Spleen (tissue), 11 donors: ENCODE results near the gene CDON. TPM values are rescaled to one million over a fixed set of nuclear protein-coding genes. Genes with fewer than 3 reads are reported as not detected.
A peak's percentile ranks its signal among the peaks of the same experiment; 100 is the strongest.

ENCODE experiments used
- DNase-seq: peaks from one replicate; pipeline ENCODE4 v3.0.0-alpha.2; 2020
- H3K27ac ChIP-seq, 8 donors: fragments of 200-600 bp; sonication (generic) in 7 of 8; 1 replicate in 4 of 8; 2 replicates in 4 of 8; pipeline versions ENCODE4 v1.5.0 to v1.8.0; 2016 to 2021; ENCODE audit warnings: inconsistent platforms in 4 of 8, mild to moderate bottlenecking in 4 of 8, moderate library complexity in 1 of 8
- H3K27me3 ChIP-seq, 7 donors: fragments of 200-600 bp; sonication (generic) in 6 of 7; replicated peaks in 1 of 7; 1 replicate in 4 of 7; 2 replicates in 3 of 7; pipeline versions ENCODE4 v1.5.0 to v1.8.0; 2016 to 2021; ENCODE audit warnings: inconsistent platforms in 3 of 7, mild to moderate bottlenecking in 1 of 7
- H3K36me3 ChIP-seq, 6 donors: fragments of 200-600 bp; sonication (generic) in 5 of 6; 1 replicate in 4 of 6; 2 replicates in 2 of 6; pipeline versions ENCODE4 v1.5.0 to v1.8.0; 2016 to 2021; ENCODE audit warnings: inconsistent platforms in 2 of 6
- H3K4me1 ChIP-seq, 6 donors: fragments of 200-600 bp; sonication (generic) in 5 of 6; 1 replicate in 3 of 6; 2 replicates in 3 of 6; pipeline versions ENCODE4 v1.5.0 to v1.8.0; 2016 to 2021; ENCODE audit warnings: inconsistent platforms in 3 of 6
- H3K4me3 ChIP-seq, 8 donors: fragments of 200-600 bp; sonication (generic) in 7 of 8; 1 replicate in 4 of 8; 2 replicates in 4 of 8; pipeline versions ENCODE4 v1.5.0 to v1.8.0; 2016 to 2021; ENCODE audit warnings: inconsistent platforms in 4 of 8, mild to moderate bottlenecking in 4 of 8, moderate library complexity in 2 of 8
- H3K9me3 ChIP-seq, 8 donors: fragments of 200-600 bp; sonication (generic) in 7 of 8; 1 replicate in 4 of 8; 2 replicates in 4 of 8; pipeline versions ENCODE4 v1.5.0 to v1.8.0; 2016 to 2021; ENCODE audit warnings: inconsistent platforms in 4 of 8
- POLR2A ChIP-seq, 3 donors: fragments of 450-650 bp; IDR thresholded peaks; one replicate each; pipeline ENCODE4 v1.5.1; 2017; ENCODE audit warnings: antibody characterized with exemption in 3 of 3, mild to moderate bottlenecking in 1 of 3
- POLR2AphosphoS5 ChIP-seq, 3 donors: sonication (generic); formaldehyde crosslinking; IDR thresholded peaks; one replicate each; pipeline ENCODE4 v1.5.1; 2017; ENCODE audit warnings: antibody characterized with exemption in 3 of 3
- WGBS, 5 donors: extraction: QIAGEN DNeasy Blood & Tissue Kit in 3 of 5; methylation state at CpG; one replicate each; pipeline versions ENCODE4 v1.1.5 to v1.1.7; 2013 to 2018; 5-methylcytosine and 5-hydroxymethylcytosine counted together
- intact Hi-C: fragments of 100-400 bp; cut with DNase I; formaldehyde crosslinking; loops from one replicate; pipeline ENCODE4 v1.15.0; 2023; ENCODE audit warnings: low total_unique reads
- polyA plus RNA-seq, 3 donors: library from polyadenylated mRNA; stranded (reverse); fragments of 200-250 nt; gene quantifications; one replicate each; pipeline ENCODE4 v1.2.1, GENCODE V29; 2013
- total RNA-seq, 7 donors: library from RNA; depleted of rRNA in 3 of 7; stranded (reverse); fragments of >200 nt in 3 of 7; fragmentation: NEBNext Ultra II Directional in 4 of 7; extraction: Animal tissue kit (Norgen Biotek cat#: 25700) in 4 of 7; gene quantifications; one replicate each; pipeline versions ENCODE4 v1.1.0 to v1.2.1, GENCODE V29; 2016 to 2021
- TF ChIP-seq, protein P1 (sequence below), 11 experiments: fragments of 200-600 bp in 7 of 11; fragments of 450-650 bp in 4 of 11; sonication (generic) in 4 of 11; IDR thresholded peaks in 8 of 11; conservative IDR thresholded peaks in 3 of 11; 1 replicate in 7 of 11; 2 replicates in 4 of 11; pipeline versions ENCODE4 v1.4.0 to v1.8.0; 2016 to 2021; ENCODE audit warnings: antibody characterized with exemption in 11 of 11, inconsistent platforms in 4 of 11, mild to moderate bottlenecking in 1 of 11
- donor health status: healthy with polysubstance abuse.
- donor health status: DM: no; HTN: no; CAD: no; lungs with moderate emphysema.
- donor health status: DM: no; HTN: no; CAD: no.
- donor health status: Bipolar disorder and iron deficiency.
- donor health status: healthy.
- donor health status: DM: no; HTN: no; CAD: no.
- donor health status: DM: yes; HTN: yes; CAD: no.

CDON gene
- total and polyA plus RNA-seq, 10 donors = 0.30 to 5.3 (median 2.3) TPM

DNA sequence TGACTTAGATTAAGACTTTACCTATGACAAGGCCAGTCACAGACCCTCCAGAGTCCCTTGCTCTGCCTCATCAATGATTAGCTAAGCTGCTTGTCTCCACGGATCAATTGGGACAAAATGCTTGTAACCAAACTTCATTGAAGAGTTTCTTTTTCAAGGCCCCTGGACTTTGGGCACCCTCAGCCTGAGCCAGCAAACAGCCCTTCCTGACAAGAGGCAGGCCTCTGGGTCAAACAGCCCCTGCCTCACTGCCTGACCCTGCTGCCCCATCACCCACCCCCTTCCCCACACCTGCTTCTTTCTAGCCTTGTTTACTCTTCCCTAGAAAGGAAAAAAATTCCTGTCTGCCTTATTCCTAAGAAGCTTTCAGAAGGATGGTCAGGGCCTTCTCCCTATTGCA, 26.3 kb upstream of the CDON start:
- H3K4me1 ChIP-seq = peaks cover 0 to 3% (median 0%) of the 10 kb centered on the region in 6 donors
- WGBS, 5 donors = 55 to 77% (median 71%) methylated on average over 1 of the region's 1 CpG
- intact Hi-C loops = no loop called here
- no peaks in the 10 kb centered on the region for H3K9me3 ChIP-seq
- H3K36me3 ChIP-seq = no peaks in the 10 kb centered on the region
- no peaks in the 10 kb centered on the region for H3K27me3 ChIP-seq
- H3K27ac ChIP-seq = no peak overlapping the region
- TF ChIP-seq POLR2A (IDR thresholded peaks at IDR 0.05) (no peak), POLR2AphosphoS5 (IDR thresholded peaks at IDR 0.05) (no peak)
- TF ChIP-seq, protein P1, sequence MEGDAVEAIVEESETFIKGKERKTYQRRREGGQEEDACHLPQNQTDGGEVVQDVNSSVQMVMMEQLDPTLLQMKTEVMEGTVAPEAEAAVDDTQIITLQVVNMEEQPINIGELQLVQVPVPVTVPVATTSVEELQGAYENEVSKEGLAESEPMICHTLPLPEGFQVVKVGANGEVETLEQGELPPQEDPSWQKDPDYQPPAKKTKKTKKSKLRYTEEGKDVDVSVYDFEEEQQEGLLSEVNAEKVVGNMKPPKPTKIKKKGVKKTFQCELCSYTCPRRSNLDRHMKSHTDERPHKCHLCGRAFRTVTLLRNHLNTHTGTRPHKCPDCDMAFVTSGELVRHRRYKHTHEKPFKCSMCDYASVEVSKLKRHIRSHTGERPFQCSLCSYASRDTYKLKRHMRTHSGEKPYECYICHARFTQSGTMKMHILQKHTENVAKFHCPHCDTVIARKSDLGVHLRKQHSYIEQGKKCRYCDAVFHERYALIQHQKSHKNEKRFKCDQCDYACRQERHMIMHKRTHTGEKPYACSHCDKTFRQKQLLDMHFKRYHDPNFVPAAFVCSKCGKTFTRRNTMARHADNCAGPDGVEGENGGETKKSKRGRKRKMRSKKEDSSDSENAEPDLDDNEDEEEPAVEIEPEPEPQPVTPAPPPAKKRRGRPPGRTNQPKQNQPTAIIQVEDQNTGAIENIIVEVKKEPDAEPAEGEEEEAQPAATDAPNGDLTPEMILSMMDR (IDR thresholded peaks at IDR 0.05 in 8 of 11, conservative IDR thresholded peaks at IDR 0.05 in 3 of 11) = no peak
- DNase-seq = peak; percentile 55
- H3K4me3 ChIP-seq = no peak overlapping the region

DNA sequence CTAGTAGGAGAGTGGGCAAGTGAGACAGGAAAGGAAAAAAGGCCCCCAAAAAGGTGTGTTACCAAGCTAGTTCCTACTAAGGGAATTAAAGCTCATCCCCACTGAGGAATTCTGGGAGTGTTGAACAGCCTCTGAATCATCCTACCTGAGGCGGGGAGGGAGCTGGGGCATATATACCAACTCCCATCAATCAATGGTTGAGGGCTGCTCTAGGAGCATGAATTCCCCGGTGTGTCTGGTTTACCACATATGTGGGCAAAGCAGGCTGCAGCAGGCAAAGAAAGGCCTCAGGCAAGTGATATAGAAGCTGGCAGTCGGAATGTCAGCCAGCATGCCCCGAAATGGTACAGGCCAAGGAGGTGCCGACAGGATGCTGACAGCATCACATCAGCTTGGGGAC, 23.6 kb upstream of the CDON start:
- Histone ChIP-seq H3K4me3 (no peak overlapping the region), H3K4me1 (peaks cover 0 to 3% (median 0%) of the 10 kb centered on the region in 6 donors), H3K27me3 (peaks cover 0 to 11% (median 0%) of the 10 kb centered on the region in 7 donors), H3K36me3 (no peaks in the 10 kb centered on the region), H3K9me3 (no peaks in the 10 kb centered on the region), H3K27ac (no peak overlapping the region)
- WGBS, 5 donors = 64 to 92% (median 79%) methylated on average over 5 of the region's 5 CpGs
- intact Hi-C loops = no loop called here
- TF ChIP-seq POLR2A (IDR thresholded peaks at IDR 0.05) (no peak), POLR2AphosphoS5 (IDR thresholded peaks at IDR 0.05) (no peak)
- TF ChIP-seq, protein P1 (IDR thresholded peaks at IDR 0.05 in 8 of 11, conservative IDR thresholded peaks at IDR 0.05 in 3 of 11) = no peak
- no peak for DNase-seq

- Histone ChIP-seq H3K9me3 (no peaks in the 10 kb centered on the region), H3K36me3 (no peaks in the 10 kb centered on the region), H3K27me3 (peaks cover 0 to 16% (median 0%) of the 10 kb centered on the region in 7 donors), H3K4me3 (no peak overlapping the region), H3K4me1 (peaks cover 0 to 3% (median 0%) of the 10 kb centered on the region in 6 donors), H3K27ac (no peak overlapping the region)
- no peak for TF ChIP-seq POLR2A (IDR thresholded peaks at IDR 0.05)
- TF ChIP-seq, protein P1 (IDR thresholded peaks at IDR 0.05 in 8 of 11, conservative IDR thresholded peaks at IDR 0.05 in 3 of 11) = no peak
- no peak for TF ChIP-seq POLR2AphosphoS5 (IDR thresholded peaks at IDR 0.05)
- intact Hi-C loops = no loop called here
- WGBS, 5 donors = 68 to 78% (median 72%) methylated on average over 2 to 4 of the region's 4 CpGs
- no peak for DNase-seq
These were observed 21.9 kb upstream of the CDON start for GRCh38 chr11:126084608-126084912.

DNA sequence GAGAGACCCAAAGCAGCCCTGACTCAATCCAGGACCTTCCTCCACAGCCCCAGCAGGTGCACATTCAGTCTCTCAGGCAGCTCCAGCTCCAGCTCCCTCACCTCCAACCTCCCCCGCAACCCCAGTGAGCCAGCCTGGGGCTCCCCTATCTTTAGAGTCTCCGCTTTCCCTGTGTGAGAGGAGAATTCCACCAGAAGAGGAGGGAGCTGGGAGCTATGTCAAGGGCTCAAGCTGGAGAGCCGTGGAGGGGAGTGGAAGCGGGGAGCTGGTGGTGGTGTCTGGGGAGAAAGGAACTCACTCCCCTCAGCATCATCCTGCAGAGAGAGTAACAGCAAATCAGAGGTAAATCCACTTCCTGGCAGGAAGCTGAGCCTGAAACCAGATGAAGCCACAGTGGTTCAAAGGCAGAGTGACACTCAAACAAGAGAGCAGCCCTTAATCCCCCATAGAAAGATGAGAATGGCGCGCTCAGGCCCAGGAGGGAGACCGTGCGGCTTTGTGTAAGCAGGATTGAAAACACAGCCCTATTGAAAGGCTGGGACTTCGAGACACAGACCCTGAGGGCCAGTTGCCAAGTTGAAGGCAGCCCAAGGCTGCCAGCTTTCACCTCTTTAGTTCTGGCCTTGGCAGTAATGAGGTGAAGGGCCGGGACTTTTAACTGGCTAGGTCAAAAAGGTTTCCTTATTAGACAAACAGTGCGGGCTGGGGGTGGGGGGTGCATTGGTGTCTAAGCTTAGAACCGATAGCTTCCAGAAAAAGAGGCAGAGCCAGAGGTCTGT, 21.4 kb upstream of the CDON start:
- H3K36me3 ChIP-seq = no peaks in the 10 kb centered on the region
- 49 to 54% (median 52%) methylated on average over 12 of the region's 12 CpGs for WGBS, 5 donors
- peaks cover 0 to 3% (median 0%) of the 10 kb centered on the region in 6 donors for H3K4me1 ChIP-seq
- intact Hi-C loops = no loop called here
- H3K27ac ChIP-seq = no peak overlapping the region
- no peak overlapping the region for H3K4me3 ChIP-seq
- no peak for TF ChIP-seq POLR2A (IDR thresholded peaks at IDR 0.05)
- TF ChIP-seq, protein P1 (IDR thresholded peaks at IDR 0.05 in 8 of 11, conservative IDR thresholded peaks at IDR 0.05 in 3 of 11) = no peak
- no peak for TF ChIP-seq POLR2AphosphoS5 (IDR thresholded peaks at IDR 0.05)
- H3K9me3 ChIP-seq = no peaks in the 10 kb centered on the region
- peaks cover 0 to 19% (median 0%) of the 10 kb centered on the region in 7 donors for H3K27me3 ChIP-seq
- no peak for DNase-seq
